Measurements from ENCODE around the gene ZNF740. TPM values are rescaled to one million over a fixed set of nuclear protein-coding genes. Genes with fewer than 3 reads are reported as not detected.

Gene ZNF740
- total RNA-seq, 4 donors from 2014 or later = 6.9 to 21.2 (median 9.8) TPM

- DNase-seq = no peak
- H3K4me3 ChIP-seq = no peak overlapping the region
- H3K4me1 ChIP-seq = peaks cover 9 to 42% (median 14%) of the 10 kb centered on the region in 3 donors
- no peaks in the 10 kb centered on the region for H3K9me3 ChIP-seq
- H3K27ac ChIP-seq = peak overlapping the region; percentile 4 to 53 (median 24)
- 24 to 52% methylated on average over 2 of the region's 2 CpGs for WGBS, 2 donors
- peaks cover 32 to 45% (median 36%) of the 10 kb centered on the region in 3 donors for H3K36me3 ChIP-seq
- intact Hi-C loops (cut with DNase I) = no loop called here
- TF ChIP-seq POLR2A (IDR thresholded peaks at IDR 0.05) = no peak
- H3K27me3 ChIP-seq = no peaks in the 10 kb centered on the region
These were observed 27.9 kb downstream of the ZNF740 start for GRCh38 chr12:53208435-53208834.

GRCh38 chr12:53208877-53209463, 28.4 kb downstream of the ZNF740 start:
- Histone ChIP-seq H3K4me1 (peaks cover 11 to 47% (median 16%) of the 10 kb centered on the region in 3 donors), H3K27ac (peak overlapping the region; percentile 4 to 59 (median 31)), H3K36me3 (peaks cover 38 to 50% (median 41%) of the 10 kb centered on the region in 3 donors), H3K9me3 (no peaks in the 10 kb centered on the region), H3K27me3 (no peaks in the 10 kb centered on the region), H3K4me3 (peak overlapping the region in 1 of 4 donors; percentile 25)
- no peak for TF ChIP-seq CTCF (IDR thresholded peaks at IDR 0.05)
- TF ChIP-seq POLR2A (IDR thresholded peaks at IDR 0.05) = no peak
- intact Hi-C loops (cut with DNase I) = no loop called here
- WGBS, 2 donors = 50 to 60% methylated on average over 7 of the region's 7 CpGs
- DNase-seq = no peak

- DNase-seq = no peak
- no peak for TF ChIP-seq CTCF (IDR thresholded peaks at IDR 0.05)
- TF ChIP-seq POLR2A (IDR thresholded peaks at IDR 0.05) = no peak
- intact Hi-C loops (cut with DNase I) = loop anchor here (5.0 kb wide), 1 partner anchor 76 kb away; no protein-coding TSS in a partner anchor
- H3K27ac ChIP-seq = no peak overlapping the region
- WGBS, 2 donors = 66 to 100% methylated on average over 1 to 3 of the region's 4 CpGs
- H3K4me1 ChIP-seq = peaks cover 18 to 63% (median 22%) of the 10 kb centered on the region in 3 donors
- peaks cover 50 to 69% (median 52%) of the 10 kb centered on the region in 3 donors for H3K36me3 ChIP-seq
- H3K27me3 ChIP-seq = no peaks in the 10 kb centered on the region
- H3K4me3 ChIP-seq = no peak overlapping the region
- H3K9me3 ChIP-seq = no peaks in the 10 kb centered on the region
These were observed 30.3 kb downstream of the ZNF740 start for GRCh38 chr12:53210843-53211242.

- no peak for DNase-seq
These were observed 31.2 kb downstream of the ZNF740 start for GRCh38 chr12:53211476-53212381.

More at GRCh38 chr12:53211476-53212381, 31.2 kb downstream of the ZNF740 start:
- TF ChIP-seq POLR2A (IDR thresholded peaks at IDR 0.05) (no peak), CTCF (IDR thresholded peaks at IDR 0.05) (peak in 1 of 6 experiments; percentile 12)
- peaks cover 24 to 70% (median 31%) of the 10 kb centered on the region in 3 donors for H3K4me1 ChIP-seq
- H3K27me3 ChIP-seq = no peaks in the 10 kb centered on the region
- no peak overlapping the region for H3K4me3 ChIP-seq
- intact Hi-C loops (cut with DNase I) = loop anchor here (5.0 kb wide), 1 partner anchor 76 kb away; no protein-coding TSS in a partner anchor
- H3K36me3 ChIP-seq = peaks cover 50 to 77% (median 52%) of the 10 kb centered on the region in 3 donors
- 65 to 86% methylated on average over 6 to 7 of the region's 13 CpGs for WGBS, 2 donors
- no peak overlapping the region for H3K27ac ChIP-seq
- no peaks in the 10 kb centered on the region for H3K9me3 ChIP-seq

All from esophagus squamous epithelium (tissue), 5 donors.